ENCODE data around the gene ZMYND11. TPM values are rescaled to one million over a fixed set of nuclear protein-coding genes. Genes with fewer than 3 reads are reported as not detected.

Gene ZMYND11
- total and polyA plus RNA-seq, 10 donors = 20.3 to 65.3 (median 51.6) TPM

DNA sequence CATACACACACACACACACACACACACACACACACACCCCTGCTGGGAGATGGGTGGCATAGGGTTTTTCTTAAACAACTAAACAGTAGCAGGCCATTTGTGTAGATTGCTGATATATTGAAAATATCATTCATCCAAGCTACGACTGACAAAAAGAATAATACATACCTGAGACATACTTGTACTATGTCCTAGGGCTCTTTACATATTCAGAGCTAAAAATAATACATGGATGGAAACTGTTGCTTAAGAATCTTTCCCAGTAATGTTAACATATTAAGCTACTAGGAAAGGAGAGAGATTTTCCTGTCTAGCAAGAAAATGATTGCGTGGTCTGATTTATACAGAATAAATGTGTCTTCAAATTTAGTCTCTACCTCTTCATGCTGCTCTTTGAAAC is 46.0 kb upstream of the ZMYND11 start:
- intact Hi-C loops (cut with DNase I; ENCODE audit: low total_unique reads) = no loop called here
- WGBS, 5 donors = 81 to 95% (median 85%) methylated on average over 2 of the region's 2 CpGs

DNA sequence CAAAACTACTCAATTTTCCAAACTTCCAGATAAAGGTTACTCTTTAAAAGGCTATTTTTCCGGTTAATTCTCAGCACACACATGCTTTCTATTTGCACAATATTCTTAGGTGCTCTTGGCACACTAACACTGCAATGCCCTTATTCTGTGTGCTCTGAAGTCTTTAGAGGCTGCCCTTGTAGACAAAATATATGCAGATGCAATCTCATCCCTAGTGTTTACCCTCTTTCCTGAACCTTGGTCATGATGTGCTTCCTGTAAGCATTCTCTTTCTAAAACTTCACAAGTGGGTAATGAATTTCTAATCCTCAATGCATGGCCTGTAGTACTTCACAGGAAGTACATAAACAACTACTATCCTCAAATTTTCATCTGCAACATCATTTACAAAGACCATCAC is 45.1 kb upstream of the ZMYND11 start:
- H3K4me3 ChIP-seq = no peak overlapping the region
- WGBS, 5 donors = 87 to 97% (median 89%) methylated on average over 1 of the region's 1 CpG
- no peaks in the 10 kb centered on the region for H3K36me3 ChIP-seq
- H3K27ac ChIP-seq = no peak overlapping the region
- intact Hi-C loops (cut with DNase I; ENCODE audit: low total_unique reads) = no loop called here
- no peak for TF ChIP-seq POLR2AphosphoS5 (IDR thresholded peaks at IDR 0.05)
- TF ChIP-seq, protein P1, sequence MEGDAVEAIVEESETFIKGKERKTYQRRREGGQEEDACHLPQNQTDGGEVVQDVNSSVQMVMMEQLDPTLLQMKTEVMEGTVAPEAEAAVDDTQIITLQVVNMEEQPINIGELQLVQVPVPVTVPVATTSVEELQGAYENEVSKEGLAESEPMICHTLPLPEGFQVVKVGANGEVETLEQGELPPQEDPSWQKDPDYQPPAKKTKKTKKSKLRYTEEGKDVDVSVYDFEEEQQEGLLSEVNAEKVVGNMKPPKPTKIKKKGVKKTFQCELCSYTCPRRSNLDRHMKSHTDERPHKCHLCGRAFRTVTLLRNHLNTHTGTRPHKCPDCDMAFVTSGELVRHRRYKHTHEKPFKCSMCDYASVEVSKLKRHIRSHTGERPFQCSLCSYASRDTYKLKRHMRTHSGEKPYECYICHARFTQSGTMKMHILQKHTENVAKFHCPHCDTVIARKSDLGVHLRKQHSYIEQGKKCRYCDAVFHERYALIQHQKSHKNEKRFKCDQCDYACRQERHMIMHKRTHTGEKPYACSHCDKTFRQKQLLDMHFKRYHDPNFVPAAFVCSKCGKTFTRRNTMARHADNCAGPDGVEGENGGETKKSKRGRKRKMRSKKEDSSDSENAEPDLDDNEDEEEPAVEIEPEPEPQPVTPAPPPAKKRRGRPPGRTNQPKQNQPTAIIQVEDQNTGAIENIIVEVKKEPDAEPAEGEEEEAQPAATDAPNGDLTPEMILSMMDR (IDR thresholded peaks at IDR 0.05 in 8 of 11, conservative IDR thresholded peaks at IDR 0.05 in 3 of 11) = no peak
- TF ChIP-seq POLR2A (IDR thresholded peaks at IDR 0.05) = no peak
- peaks cover 0 to 8% (median 0%) of the 10 kb centered on the region in 7 donors for H3K27me3 ChIP-seq (replicated peaks in 1 of 7)
- DNase-seq = no peak
- H3K9me3 ChIP-seq = peaks cover 4 to 13% (median 11%) of the 10 kb centered on the region in 8 donors
- H3K4me1 ChIP-seq = no peaks in the 10 kb centered on the region

More for the DNA sequence above, 46.0 kb upstream of the ZMYND11 start:
- Histone ChIP-seq H3K36me3 (no peaks in the 10 kb centered on the region), H3K4me1 (no peaks in the 10 kb centered on the region), H3K27ac (no peak overlapping the region), H3K4me3 (no peak overlapping the region), H3K9me3 (peaks cover 0 to 4% (median 2%) of the 10 kb centered on the region in 8 donors), H3K27me3 (replicated peaks in 1 of 7) (peaks cover 0 to 11% (median 0%) of the 10 kb centered on the region in 7 donors)
- TF ChIP-seq, protein P1 (IDR thresholded peaks at IDR 0.05 in 8 of 11, conservative IDR thresholded peaks at IDR 0.05 in 3 of 11) = no peak
- no peak for TF ChIP-seq POLR2AphosphoS5 (IDR thresholded peaks at IDR 0.05)
- TF ChIP-seq POLR2A (IDR thresholded peaks at IDR 0.05) = no peak
- no peak for DNase-seq

DNA sequence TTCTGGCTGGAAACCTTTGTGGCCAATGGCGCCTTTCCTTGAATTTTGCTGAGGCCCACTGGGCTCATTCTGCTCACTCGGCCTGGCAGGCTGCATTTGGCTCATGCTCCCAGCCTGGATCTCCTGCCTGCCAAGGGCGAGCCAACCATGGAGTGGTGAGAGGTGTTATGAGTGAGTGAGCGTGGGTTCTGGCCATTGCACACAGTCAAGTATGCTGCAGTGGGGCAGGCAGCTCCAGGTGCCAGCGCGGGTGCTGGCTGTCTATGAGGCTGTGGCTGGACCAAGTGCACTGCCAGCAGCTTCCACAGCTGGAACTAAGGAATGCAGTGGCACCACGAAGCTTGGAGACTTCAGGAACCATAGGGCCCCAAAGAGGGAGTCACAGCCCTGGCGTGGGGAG is 43.9 kb upstream of the ZMYND11 start:
- TF ChIP-seq POLR2AphosphoS5 (IDR thresholded peaks at IDR 0.05) = no peak
- TF ChIP-seq POLR2A (IDR thresholded peaks at IDR 0.05) = no peak
- TF ChIP-seq, protein P1 (IDR thresholded peaks at IDR 0.05 in 8 of 11, conservative IDR thresholded peaks at IDR 0.05 in 3 of 11) = no peak
- peaks cover 12 to 24% (median 23%) of the 10 kb centered on the region in 8 donors for H3K9me3 ChIP-seq
- H3K36me3 ChIP-seq = no peaks in the 10 kb centered on the region
- no peak for DNase-seq
- peaks cover 0 to 5% (median 0%) of the 10 kb centered on the region in 7 donors for H3K27me3 ChIP-seq (replicated peaks in 1 of 7)
- intact Hi-C loops (cut with DNase I; ENCODE audit: low total_unique reads) = no loop called here
- H3K4me1 ChIP-seq = no peaks in the 10 kb centered on the region
- WGBS, 5 donors = 83 to 93% (median 87%) methylated on average over 8 of the region's 8 CpGs
- no peak overlapping the region for H3K4me3 ChIP-seq
- no peak overlapping the region for H3K27ac ChIP-seq

DNA sequence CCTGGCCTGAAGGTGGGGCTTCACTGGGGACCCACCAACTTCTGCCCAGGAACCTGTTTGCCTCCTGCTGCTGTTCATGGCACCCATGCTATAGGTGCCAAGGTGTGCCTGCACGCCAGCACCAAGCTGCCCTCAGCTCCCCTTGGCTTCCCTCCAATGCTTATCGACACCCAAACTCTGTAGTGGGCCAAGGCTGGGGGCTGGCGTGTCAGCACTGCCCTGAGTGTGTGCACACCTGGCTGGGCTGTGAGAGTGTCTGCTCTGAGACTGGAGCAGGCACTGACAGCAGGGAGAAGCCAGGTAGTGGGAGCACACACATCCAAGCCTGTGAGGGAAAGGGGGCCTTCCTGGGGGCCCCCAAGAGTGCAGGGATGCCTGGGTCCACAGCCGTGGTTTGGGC is 43.1 kb upstream of the ZMYND11 start:
- Histone ChIP-seq H3K36me3 (no peaks in the 10 kb centered on the region), H3K4me1 (no peaks in the 10 kb centered on the region), H3K27ac (no peak overlapping the region), H3K27me3 (replicated peaks in 1 of 7) (no peaks in the 10 kb centered on the region), H3K9me3 (peaks cover 12 to 32% (median 31%) of the 10 kb centered on the region in 8 donors), H3K4me3 (no peak overlapping the region)
- WGBS, 5 donors = 85 to 91% (median 91%) methylated on average over 1 to 4 of the region's 4 CpGs
- intact Hi-C loops (cut with DNase I; ENCODE audit: low total_unique reads) = no loop called here
- TF ChIP-seq POLR2A (IDR thresholded peaks at IDR 0.05) (no peak), POLR2AphosphoS5 (IDR thresholded peaks at IDR 0.05) (no peak)
- TF ChIP-seq, protein P1 (IDR thresholded peaks at IDR 0.05 in 8 of 11, conservative IDR thresholded peaks at IDR 0.05 in 3 of 11) = no peak
- no peak for DNase-seq
